Islet of Langerhans (tissue), 1 donor: ENCODE results near the gene RIT1.

Experiments used
- FAIRE-seq: peaks from one replicate; lab custom pipeline; 2011; peaks lifted over from hg19 to GRCh38; lab: Jason Lieb, UNC

The RIT1 gene

GRCh38 chr1:155890251-155890650 lies 20.9 kb downstream of the RIT1 start:
- FAIRE-seq: no peak

DNA sequence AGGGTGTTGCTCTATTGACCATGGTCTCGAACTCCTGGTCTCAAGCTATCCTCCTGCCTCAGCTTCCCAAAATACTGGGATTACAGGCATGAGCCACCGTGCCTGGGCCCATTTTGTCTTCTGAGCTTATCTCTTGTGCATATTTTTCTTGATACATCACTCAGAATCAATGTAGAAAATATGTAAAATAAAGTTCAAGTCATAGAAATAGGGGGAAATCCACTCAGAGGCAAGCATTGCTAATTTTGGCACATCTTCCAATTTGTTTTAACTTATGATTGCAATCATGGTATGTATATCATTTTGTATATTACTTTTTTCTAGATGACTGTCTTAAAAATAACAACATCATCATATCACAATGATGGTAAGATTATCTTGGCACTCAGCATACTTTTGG lies 21.6 kb downstream of the RIT1 start:
- FAIRE-seq: no peak

DNA sequence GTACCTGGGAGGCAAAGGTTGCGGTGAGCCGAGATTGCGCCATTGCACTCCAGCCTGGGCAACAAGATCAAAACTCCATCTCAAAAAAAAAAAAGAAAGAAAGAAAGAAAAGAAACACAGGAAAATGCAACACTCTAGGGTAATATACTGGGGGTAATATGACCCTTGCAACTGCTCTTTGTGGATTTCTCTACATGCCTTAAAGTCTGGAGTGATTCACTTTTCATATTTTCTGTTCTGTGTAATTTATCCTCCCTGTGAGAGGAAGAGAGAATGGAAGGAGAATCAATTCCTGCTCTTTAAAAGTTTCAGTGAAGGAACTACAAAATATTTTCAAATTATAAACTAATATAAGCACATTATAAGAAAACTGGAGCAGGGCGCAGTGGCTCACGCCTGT lies 22.7 kb downstream of the RIT1 start:
- FAIRE-seq: no peak

DNA sequence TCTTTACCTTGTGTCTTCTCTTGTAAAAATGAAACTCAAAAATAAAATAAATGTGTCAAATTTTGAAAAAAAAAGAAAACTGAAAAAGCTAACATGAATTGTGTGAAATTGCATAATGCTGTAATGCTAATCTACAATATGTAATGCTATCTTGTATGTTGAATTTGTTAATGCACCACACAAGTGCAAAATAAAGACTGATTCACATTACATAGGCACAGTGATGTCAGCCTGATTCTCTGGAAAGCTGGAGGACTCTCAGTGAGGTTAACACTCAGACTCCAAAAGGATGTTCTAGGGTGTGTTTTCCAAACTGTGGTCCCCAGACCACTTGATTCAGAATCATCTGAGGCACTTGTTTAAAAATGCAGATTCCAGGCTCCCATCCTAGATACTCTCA lies 26.2 kb downstream of the RIT1 start:
- no peak for FAIRE-seq

DNA sequence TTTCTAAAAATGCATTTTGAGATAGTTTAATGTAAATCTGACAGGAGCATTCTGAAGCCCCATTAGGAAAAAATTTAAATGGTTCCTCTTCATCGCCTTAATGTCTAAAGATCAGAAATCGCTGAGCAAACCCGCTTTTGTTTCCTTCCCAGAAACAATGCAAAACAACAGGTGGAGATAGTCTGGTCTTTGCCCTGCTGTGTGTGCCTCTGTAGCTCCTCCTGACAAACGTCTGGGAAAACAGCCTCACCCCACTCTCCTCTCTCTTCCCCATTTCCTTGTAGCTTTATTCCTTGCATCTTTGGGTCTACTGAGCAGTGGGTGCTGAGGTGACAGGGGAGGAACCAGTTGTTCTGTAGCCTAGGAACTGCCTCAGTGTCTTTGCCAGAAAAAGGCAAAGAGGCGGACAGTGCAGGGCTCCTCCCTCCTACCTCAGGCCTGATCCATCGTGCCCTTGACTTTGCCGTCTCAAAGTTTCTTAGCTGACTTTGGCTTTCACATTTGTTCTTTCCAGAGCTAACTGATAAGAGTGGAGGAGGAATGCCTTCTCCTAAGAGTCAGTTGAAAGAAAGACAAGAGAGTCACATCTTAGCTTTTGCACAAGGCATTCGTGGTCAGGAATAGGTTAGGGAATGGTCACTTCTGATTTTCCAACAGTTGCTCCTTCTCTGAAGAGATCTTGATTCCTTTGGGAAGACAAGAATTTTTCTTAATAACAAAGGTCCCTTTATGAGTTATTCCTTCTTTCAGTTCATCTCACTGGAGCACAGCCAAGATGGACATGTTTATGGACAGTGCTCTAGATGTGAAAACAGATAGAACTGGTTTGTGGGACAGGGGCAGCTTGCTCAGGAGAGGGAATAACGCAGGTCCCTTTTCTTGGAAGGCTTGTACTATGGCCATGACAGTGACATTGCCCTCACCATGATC lies 26.9 kb downstream of the RIT1 start:
- FAIRE-seq: no peak

DNA sequence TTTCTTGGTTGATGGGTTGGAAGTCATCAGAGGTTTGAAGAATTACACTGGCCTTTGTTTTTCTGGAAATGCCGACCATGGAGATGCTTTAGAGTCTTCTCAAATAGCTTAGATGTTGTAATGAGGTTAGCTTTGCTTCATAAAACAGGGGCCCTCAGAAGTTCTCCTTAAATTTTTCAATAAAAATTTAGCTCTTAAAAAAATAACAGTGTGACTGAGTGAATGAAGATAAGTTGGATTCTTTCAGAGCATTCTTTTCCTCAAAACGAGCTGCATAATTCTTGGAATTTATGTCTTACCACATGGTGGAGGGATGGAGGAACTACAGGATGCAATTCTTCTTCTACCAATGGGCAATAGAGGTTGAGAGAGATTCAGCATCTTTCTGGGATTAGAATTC lies 28.4 kb downstream of the RIT1 start:
- FAIRE-seq: no peak

GRCh38 chr1:155882235-155882634 lies 28.9 kb downstream of the RIT1 start:
- FAIRE-seq: no peak

DNA sequence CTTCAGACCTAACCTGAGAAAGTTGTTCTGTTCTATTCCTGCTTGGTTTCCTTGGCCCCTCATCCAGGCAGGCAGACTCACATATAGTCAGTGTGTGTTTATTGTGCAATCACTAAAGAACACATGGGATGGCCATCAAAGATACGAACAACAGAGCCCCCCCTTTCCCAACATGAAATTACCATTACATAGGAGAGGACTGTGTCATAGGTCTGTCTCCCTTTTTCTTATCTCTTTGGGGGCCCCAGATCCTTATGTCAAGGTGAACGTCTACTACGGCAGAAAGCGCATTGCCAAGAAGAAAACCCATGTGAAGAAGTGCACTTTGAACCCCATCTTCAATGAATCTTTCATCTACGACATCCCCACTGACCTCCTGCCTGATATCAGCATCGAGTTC lies 30.2 kb downstream of the RIT1 start:
- FAIRE-seq: no peak

GRCh38 chr1:155880251-155880650 lies 30.9 kb downstream of the RIT1 start:
- no peak for FAIRE-seq

GRCh38 chr1:155877945-155878344 lies 33.2 kb downstream of the RIT1 start:
- FAIRE-seq: no peak

DNA sequence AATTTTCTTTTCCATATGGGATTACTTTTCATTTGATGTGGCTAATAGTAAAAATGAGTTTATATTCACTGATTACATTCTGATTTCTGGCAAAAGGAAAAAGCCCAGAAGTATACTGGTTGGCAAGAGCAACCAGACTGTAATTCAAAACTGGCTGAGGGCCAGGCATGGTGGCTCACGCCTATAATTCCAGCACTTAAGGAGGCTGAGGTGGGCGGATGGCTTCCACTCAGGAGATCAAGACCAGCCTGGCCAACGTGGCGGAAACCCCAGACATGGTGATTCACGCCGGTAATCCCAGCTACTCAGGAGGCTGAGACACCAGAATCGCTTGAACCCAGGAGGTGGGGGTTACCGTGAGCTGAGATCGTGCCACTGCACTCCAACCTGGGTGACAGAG lies 37.3 kb downstream of the RIT1 start:
- no peak for FAIRE-seq

GRCh38 chr1:155872527-155872926 lies 38.6 kb downstream of the RIT1 start:
- FAIRE-seq: no peak

DNA sequence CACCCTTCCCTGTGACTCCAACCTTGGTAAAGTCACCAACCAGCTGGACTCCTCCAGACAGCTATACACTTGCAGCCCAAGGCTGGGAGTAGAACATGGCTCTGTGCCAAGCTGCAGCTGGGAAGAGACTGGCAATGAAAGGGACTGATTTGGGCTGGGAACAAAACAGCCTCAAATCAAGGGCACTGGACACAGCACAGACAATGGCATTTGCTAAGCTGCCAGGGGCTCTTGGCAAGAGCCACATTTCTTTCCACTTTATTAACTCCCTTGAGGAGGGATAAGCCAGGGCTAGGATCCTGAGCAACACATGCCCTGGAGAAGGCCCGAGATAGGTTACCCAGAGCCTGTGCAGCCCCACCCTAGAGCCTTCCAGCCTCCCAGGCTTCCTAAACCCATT lies 39.8 kb downstream of the RIT1 start:
- FAIRE-seq: no peak

DNA sequence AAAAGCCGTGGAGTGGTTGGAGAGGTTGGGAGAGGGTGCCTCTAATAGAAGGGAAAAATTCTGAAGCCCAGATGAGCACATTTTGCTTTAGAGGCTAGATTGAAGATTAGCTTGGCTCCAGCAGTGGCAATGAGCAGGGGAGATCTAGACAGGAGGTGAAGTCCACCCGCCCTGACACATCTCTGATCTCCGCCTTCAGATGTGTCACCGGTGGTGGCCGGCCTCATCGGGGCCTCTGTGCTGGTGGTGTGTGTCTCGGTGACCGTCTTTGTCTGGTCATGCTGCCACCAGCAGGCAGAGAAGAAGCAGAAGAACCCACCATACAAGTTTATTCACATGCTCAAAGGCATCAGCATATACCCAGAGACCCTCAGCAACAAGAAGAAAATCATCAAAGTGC lies 43.4 kb downstream of the RIT1 start:
- no peak for FAIRE-seq

- no peak for FAIRE-seq
Observed at GRCh38 chr1:155864393-155864792, 46.8 kb downstream of the RIT1 start.

DNA sequence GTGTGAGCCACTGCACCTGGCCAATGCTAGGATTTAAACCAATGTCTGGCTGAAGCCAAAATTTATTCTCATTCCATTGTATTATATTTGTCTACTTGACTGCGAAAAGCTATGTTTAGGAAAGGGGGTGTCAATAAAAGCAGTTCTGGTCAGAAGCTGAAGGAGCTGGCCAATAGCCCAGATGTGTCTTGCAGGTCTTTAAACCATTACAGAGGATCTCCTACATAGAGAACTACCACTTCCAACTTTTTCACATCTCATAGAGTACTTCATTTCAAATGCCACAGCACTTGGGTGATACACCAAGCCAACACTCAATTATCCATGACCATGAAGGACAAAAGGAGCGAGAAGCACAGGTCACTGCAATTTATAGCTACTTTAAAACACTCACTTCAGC lies 49.3 kb downstream of the RIT1 start:
- FAIRE-seq: no peak

- no peak for FAIRE-seq
Observed at GRCh38 chr1:155860970-155861510, 50.1 kb downstream of the RIT1 start.

DNA sequence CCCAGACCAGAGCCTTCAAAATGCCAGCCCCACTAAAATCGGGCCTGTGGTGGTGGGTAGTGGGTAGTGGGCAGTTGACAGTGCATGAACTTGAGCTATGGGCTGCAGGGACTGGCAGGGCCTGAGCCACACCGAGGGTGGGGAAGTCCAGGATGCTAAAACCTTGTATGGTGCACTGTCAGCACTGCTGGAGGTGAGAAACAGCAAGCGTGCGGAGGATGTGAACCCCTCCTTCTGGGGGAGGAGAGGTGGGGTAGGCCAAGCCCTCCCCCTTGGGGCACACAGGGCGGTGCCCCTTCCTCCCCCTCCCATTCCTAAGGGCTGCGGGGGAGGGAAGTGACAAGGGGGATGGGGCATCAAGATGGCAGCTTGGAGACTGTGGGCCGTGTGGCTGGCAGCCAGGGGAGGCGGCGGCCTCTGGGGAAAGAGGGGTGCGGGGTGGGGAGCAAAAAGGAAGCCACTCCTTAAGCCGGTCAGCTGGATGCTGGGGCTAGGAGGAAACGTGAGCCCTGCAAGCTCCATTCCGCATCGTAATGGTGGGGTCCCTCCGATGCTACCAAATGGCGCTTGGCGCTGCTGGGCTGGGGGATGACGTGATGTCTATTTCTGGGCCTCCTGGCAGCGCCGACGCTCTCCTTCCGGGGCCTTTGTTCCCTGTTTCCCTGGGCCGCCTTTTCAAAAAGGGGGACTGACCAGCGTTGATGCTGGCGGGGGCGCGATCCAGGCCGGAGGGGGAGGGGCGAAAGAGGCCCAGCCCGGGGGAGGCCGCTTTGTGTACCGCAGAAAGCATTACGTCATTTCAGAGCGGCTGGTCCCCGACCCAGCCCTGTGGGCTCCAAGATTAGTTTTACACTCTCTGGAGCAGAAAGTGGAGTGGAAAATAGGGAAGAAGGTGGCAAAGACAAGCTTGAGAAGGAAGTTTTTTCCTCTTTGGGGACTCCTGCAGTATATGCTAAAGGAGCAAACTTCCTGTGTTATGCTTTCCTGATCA lies 51.0 kb downstream of the RIT1 start:
- FAIRE-seq: no peak

DNA sequence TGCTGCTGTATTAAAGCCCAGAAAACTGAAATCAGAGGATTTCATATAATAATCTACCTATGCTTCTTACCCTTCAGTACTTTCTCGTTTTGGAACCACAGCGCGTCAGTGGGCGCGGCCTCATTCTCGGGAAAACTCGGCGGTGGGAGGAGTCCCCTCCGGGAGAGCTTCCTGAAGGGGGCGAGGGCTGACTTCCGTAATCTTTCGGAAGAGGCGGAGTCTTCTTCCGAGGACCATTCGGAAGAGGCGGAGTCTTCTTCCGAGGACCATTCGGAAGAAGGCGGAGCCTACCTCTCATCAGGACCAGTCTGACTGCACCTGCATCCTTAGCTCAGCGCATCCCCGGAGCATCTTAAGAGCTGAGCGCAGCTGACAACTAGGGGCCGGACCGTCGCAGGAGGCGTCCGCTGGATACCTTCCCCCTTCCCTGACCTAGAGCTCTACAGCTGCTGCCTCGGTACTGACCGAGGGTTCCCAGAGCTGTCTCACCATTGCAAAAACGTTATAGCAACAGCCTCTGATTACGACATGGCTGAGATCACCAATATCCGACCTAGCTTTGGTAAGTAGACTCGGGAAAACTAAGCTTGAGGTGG lies 51.8 kb downstream of the RIT1 start, which contains the start of gene SYT11:
Gene SYT11 (plus strand): TSS at position 334 of the 596 bp plus-strand sequence. CDS start 195 bp downstream, at position 529.
- peak; percentile 17 for FAIRE-seq

DNA sequence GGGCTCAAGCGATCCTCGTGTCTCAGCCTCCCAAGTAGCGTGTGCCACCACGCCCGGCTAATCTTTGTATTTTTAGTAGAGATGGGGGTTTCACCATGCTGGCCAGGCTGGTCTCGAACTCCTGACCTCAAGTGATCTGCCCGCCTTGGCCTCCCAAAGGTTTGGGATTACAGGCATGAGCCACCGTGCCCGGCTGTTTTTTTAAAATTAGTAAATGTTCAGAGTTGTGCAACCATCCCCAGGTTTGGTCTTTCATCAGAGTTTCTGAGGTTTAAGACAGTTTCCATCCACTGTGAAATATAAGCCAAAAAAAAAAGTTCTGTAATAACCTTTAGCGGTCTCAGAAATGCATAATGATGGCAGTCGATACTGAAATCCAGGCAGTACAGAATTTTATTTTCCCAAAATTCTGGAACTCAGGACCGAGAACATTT lies 52.3 kb downstream of the RIT1 start:
- FAIRE-seq: no peak

GRCh38 chr1:155856975-155857930 lies 53.9 kb downstream of the RIT1 start, which contains the start of gene GON4L:
GON4L (minus strand) TSS chr1:155857214; CDS start chr1:155853780, 3,434 bp downstream.
- FAIRE-seq: peak; percentile 13
